ENCODE results near the gene RXRA.

The RXRA gene

GRCh38 chr9:134419000-134419683 is 92.9 kb downstream of the RXRA start:
- DNase-seq (ENCODE audit: low read depth), result no peak

GRCh38 chr9:134419684-134420076 is 93.4 kb downstream of the RXRA start:
- no peak for DNase-seq (ENCODE audit: low read depth)

DNA sequence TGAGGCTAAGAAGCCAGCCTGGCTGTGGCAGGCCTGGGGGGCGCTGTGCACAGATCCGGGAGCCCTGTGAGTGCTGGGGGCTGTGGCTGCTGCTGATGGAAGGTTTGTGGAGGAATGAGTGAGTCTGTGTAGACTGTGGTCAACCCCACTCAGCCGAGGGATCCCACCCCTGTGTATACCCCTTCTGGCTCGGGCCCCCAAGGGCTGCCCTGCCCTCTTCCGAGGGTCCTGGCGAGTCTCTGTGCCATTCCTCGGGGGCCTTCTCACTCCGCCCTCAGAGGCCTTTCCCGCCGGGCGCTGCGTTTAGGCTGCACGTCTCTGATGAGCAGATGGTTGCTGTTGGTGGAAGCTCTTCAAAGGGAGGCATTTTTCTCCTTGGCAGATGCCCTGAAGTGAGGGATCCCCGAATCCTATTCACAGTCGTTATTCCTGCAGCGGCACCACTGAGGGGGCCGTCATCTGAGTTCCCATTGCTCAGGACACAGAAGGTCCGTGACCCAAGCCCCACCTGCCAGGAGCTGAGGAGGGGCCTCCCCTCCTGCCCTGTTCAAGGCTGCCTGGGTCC is 94.1 kb downstream of the RXRA start:
- DNase-seq (ENCODE audit: low read depth), result no peak

DNA sequence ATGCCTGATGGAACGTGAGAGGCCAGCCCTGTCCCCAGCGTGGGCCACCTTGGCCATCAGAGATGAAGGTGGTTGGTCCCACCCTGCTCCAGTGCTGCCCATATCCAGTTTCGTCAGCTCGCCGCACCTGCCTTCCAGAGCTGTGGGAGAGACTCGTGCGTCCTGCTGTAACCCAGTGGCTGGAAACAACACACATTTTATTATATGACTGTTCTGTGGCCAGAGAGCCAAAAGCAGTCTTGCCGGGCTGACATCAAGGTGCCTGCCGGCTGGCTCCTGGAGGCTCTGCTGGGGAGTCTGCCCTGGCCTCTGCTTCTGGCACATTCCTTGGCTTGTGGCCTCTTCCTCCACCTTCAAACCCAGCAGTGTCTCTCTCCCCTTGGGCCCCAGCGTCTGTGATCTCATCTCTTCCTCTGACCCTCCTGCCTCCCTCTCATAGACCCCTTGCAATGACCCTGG is 94.7 kb downstream of the RXRA start:
- DNase-seq (ENCODE audit: low read depth), result no peak

DNA sequence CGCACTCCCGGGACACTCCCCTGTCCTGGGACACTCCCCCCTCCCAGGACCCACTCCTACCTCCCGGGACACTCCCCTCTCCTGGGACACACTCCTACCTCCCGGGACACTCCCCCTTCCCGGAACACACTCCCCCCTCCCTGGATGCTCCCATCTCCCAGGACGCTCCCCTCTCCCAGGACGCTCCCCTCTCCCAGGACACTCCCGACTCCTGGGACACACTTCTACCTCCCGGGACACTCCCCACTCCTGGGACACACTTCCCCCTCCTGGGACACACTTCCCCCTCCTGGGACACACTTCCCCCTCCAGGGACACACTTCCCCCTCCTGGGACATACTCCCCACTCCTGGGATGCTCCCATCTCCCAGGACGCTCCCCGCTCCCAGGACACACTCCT is 95.6 kb downstream of the RXRA start:
- no peak for DNase-seq (ENCODE audit: low read depth)

- DNase-seq (ENCODE audit: low read depth), result no peak
Measured at GRCh38 chr9:134422301-134423090, 96.2 kb downstream of the RXRA start.

- no peak for DNase-seq (ENCODE audit: low read depth)
Measured at GRCh38 chr9:134423166-134423565, 96.9 kb downstream of the RXRA start.

GRCh38 chr9:134423749-134424148 is 97.5 kb downstream of the RXRA start:
- DNase-seq (ENCODE audit: low read depth), result no peak

DNA sequence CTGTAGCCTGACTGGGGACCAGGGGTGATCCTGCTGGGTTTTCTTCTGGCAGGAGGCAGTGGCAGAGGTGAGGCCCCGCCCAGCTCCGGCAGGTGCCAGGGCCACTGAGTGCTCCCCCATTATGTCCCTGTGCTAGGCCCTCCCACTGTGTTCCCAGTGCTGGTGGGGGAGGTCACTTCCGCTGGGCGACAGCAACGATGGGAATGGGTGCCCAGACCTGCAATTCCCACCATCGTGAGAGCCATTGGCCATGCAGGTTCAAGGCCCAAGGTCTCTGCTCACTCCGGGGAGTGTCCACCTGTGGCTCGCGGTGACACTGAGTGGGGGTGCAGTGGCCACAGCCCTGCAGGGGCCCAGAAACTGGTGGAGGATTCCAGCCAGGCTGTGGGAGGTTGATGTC is 98.6 kb downstream of the RXRA start:
- no peak for DNase-seq (ENCODE audit: low read depth)

- no peak for DNase-seq (ENCODE audit: low read depth)
Measured at GRCh38 chr9:134425401-134425800, 99.1 kb downstream of the RXRA start.

DNA sequence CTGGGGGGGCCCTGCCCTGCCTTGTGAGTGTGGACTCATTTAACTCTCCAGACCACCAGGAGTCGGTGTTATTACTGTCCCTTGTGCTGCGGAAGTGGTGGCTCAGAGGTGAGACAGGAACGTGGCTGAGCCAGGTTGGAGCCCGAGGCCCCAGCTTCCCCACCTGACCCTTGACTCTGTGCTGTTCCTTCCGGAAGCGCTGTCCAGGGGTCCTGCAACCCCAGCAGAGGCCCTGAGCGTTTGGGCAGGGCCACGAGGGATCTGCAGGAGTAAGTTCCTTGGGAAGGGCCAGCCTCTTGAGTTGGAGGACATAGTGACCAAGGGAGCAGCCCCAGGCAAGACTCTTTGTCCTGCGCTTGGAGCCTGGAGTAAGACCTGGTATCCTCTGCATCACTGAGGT is 99.6 kb downstream of the RXRA start:
- no peak for DNase-seq (ENCODE audit: low read depth)

DNA sequence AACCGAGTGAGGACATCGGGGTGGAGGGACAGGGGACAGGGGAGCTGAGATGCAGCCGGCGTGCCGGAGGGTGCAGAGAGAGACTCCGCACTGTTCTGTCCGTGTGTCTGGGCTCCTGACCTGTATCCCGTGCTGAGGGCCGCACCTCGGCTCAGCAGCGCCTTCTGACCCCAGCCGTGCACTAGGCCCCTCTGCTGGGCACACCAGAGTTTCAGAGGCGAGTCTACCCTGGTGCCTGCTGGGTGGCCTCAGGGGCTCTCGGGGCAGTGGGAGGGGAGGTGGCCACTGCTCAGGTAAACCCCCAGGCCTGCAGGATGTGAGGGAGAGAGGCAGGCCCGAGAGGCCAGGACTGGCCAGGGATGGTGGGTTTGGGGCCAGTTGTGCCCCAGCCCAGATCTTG is 100.2 kb downstream of the RXRA start:
- no peak for DNase-seq (ENCODE audit: low read depth)

DNA sequence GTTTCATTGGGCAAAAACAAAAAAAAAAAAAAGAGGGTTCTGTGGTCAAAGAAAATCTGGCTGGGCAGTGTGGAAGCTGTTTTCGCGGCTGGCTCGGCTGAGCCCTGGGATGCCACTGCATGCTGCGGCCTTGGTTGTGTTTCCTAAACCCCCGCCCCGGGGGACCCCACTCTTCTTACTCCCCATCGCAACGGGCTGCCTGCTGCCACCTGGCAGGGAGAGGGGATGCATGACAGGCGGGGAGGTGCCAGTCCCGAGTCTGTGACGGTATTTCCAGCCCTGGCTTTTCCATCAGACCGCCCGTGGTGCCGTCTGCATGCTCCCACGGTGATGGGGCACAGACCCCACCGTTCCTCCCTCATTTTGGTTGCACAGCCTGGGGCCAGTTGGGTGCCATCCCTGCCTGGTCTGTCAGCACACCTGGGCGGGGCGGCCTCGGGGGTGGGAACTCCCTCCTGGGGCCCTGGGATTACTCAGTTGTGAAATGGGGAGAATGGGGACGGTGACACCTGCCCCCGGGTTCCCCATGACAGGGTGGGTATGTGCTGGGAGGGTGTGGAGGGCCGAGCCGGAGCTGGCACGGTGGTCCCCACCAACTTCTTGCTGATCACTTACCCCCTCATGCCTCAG is 101.0 kb downstream of the RXRA start:
- DNase-seq (ENCODE audit: low read depth), result no peak

GRCh38 chr9:134428559-134428958 is 102.3 kb downstream of the RXRA start:
- DNase-seq (ENCODE audit: low read depth), result no peak

GRCh38 chr9:134429007-134429406 is 102.8 kb downstream of the RXRA start:
- DNase-seq (ENCODE audit: low read depth), result no peak

- no peak for DNase-seq (ENCODE audit: low read depth)
Measured at GRCh38 chr9:134429481-134429880, 103.2 kb downstream of the RXRA start.

- DNase-seq (ENCODE audit: low read depth), result no peak
Measured at GRCh38 chr9:134431095-134431494, 104.8 kb downstream of the RXRA start.

DNA sequence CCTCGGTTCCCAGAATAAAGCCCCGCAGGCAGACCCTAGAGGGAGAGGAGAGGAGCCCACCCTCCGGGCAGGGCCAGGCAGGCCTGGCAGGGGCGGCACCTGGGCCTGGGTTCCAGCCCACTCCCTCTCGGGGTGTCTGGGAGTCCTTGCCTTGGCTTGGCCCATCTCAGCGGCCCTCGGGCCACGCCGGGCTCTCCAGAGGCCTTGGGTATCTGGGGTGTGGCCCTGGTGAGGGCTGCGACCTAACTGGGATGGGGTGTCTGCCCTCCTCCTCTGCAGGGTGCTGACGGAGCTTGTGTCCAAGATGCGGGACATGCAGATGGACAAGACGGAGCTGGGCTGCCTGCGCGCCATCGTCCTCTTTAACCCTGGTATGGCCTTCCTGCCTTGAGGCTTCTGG is 105.4 kb downstream of the RXRA start:
- DNase-seq (ENCODE audit: low read depth), result no peak

DNA sequence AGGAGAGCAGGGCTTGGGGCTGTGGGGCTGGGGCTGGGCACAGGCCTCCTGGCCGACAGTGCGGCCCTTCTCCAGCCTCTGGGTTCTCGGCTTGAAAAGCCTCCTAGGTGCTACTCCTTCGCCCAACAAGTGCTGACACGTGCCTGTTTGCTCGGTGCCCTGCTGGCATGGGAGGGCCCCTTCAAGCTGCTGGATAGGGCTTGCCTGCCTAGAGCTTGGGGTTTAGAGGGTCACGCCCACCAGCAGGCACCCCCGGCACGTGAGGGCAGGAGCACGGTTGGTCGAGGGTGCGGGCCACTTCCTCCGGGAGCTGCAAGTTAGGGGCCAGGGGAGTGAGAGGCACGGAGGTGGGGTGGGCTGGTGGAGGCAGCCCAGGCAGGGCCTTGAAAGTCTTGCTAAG is 106.2 kb downstream of the RXRA start:
- no peak for DNase-seq (ENCODE audit: low read depth)

DNA sequence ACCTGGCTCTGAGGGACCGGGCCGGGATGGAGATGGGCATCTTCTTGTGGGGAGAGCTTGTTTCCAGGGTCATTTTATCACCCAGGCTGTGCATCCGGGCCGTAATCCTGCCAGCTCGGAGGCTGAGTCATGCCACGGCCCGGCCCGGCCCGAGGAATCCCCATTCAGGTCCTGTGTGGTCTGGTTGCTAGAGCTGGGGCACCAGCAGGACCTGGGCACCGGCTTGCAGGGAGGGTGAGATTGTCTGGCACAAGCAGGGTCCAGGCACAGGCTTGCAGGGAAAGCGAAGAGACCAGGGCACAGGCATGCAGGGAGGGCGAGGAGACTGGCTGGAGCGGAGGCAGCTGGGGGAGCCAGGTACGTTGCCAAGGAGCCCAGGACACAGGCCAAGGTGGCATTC is 106.8 kb downstream of the RXRA start:
- no peak for DNase-seq (ENCODE audit: low read depth)

DNA sequence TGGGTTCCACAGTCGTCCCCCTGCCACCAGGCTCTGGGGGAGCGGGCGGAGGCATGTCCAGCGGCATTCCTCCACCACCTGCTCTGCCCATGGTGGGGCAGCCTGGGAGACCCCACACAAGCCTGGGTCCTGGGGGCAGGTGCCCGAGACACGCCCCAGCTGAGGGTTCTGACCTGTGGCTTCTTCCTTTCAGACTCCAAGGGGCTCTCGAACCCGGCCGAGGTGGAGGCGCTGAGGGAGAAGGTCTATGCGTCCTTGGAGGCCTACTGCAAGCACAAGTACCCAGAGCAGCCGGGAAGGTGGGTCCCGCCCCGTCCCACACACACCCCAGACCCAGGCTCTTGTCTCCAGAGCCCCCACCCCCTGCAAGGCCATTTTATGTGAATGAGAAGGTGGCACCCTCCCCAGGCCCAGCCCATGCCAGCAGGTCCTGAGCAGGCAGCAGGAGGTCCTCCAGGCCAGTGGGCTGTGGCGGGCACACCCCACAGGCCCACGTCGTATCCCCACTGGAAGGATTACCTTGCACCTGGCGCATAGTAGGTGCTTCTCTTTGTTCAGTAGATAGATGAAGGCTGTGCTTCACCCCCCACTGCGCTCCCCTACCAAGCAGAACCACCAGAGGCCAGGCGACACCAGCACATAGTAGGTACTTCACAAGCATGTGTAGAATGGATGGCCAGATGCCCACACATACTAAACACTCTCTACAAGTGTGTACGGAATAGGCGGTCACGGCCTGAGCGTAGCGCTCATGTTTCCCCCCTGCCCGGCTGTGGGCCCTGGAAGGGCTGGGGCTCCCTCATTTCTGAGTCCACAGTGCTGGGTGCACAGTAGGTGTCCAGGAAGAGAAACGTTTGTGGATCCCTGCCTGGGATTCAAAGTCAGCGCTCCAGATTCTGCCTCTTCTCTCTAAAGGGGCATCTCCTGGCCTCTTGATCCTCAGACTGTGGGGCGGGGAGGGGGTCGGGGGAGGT is 107.9 kb downstream of the RXRA start:
- DNase-seq (ENCODE audit: low read depth), result no peak
